Heart left ventricle (tissue), 13 donors: ENCODE measurements around the gene RUNX1.

Experiments used
- POLR2A ChIP-seq, 2 donors: fragments of 450-650 bp; IDR thresholded peaks; one replicate each; pipeline ENCODE4 v1.6.1; 2017; ENCODE audit warnings: antibody characterized with exemption in 2 of 2, mild to moderate bottlenecking in 2 of 2, moderate library complexity in 2 of 2
- TF ChIP-seq, protein P1 (sequence below), 12 donors: fragments of 200-600 bp; sonication (generic) in 4 of 12; IDR thresholded peaks; one replicate each; pipeline versions ENCODE4 v1.5.0 to v1.8.0; 2018 to 2022; ENCODE audit warnings: antibody characterized with exemption in 12 of 12, mild to moderate bottlenecking in 5 of 12
- donor health status: ischemic (EF 13 %, LVEDD 7.1; RV severe dilation, severe dysfunction).
- donor health status: DM: no; HTN: yes; CAD: no.
- donor health status: DM: no; HTN: no; CAD: no.
- donor health status: ischemic (EF 25% LVEDD 6.9; RV normal size, moderate dysfunction).
- donor health status: ischemic (EF 25% LVEDD 5.7; RV mildly dilated, moderate dysfunction).
- donor health status: ischemic (EF 35%, LVEDD 5.7; RV mildly dilated, moderate dysfunction).
- donor health status: nonischemic (EF 11% LVEDD 7.7; RV severe dilation, severe dysfunction).
- donor health status: DM: yes; HTN: yes; CAD: no.
- donor health status: PGD.
- donor health status: ischemic (EF 29% LVEDD 5.4; RV normal size, mild dysfunction).
- donor health status: nonischemic (EF 23%, LVEDD 6.1; RV moderate dilation, normal function).

- TF ChIP-seq, protein P1, sequence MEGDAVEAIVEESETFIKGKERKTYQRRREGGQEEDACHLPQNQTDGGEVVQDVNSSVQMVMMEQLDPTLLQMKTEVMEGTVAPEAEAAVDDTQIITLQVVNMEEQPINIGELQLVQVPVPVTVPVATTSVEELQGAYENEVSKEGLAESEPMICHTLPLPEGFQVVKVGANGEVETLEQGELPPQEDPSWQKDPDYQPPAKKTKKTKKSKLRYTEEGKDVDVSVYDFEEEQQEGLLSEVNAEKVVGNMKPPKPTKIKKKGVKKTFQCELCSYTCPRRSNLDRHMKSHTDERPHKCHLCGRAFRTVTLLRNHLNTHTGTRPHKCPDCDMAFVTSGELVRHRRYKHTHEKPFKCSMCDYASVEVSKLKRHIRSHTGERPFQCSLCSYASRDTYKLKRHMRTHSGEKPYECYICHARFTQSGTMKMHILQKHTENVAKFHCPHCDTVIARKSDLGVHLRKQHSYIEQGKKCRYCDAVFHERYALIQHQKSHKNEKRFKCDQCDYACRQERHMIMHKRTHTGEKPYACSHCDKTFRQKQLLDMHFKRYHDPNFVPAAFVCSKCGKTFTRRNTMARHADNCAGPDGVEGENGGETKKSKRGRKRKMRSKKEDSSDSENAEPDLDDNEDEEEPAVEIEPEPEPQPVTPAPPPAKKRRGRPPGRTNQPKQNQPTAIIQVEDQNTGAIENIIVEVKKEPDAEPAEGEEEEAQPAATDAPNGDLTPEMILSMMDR (IDR thresholded peaks at IDR 0.05) = no peak
- TF ChIP-seq POLR2A (IDR thresholded peaks at IDR 0.05) = no peak
These were observed 164.0 kb downstream of the RUNX1 start for GRCh38 chr21:34885125-34885524.
